HEK293 (cell line): ENCODE results near the gene PNCK.

Experiments
- CTCF ChIA-PET: fragments of 350-600 bp; formaldehyde crosslinking; extraction: SDS; loops from one replicate; lab custom pipeline; 2021; ENCODE audit warnings: antibody characterized with exemption; lab: Yijun Ruan, JAX
- POLR2A ChIA-PET: fragments of 300-600 bp; formaldehyde crosslinking; extraction: SDS; loops from one replicate; lab custom pipeline; 2020; ENCODE audit warnings: antibody characterized with exemption, inconsistent platforms; lab: Yijun Ruan, JAX
- H3K27ac ChIP-seq: fragments of 200-500 bp; sonication (Bioruptor generic); 2 replicates; pipeline ENCODE4 v1.5.1; 2014; ENCODE audit warnings: low read depth, low read length, control low read depth, inconsistent platforms; ENCODE audit errors: extremely low read depth
- H3K36me3 ChIP-seq, 2 experiments: fragments of 200-500 bp in 1 of 2; sonication (Bioruptor generic) in 1 of 2; 1 replicate in 1 of 2; 2 replicates in 1 of 2; pipeline ENCODE4 v1.5.1; 2014 to 2017; ENCODE audit warnings: inconsistent platforms in 2 of 2, low read length in 2 of 2; ENCODE audit not compliant: control insufficient read depth in 2 of 2, insufficient read depth in 1 of 2
- H3K4me1 ChIP-seq: fragments of 200-500 bp; sonication (Bioruptor generic); 2 replicates; pipeline ENCODE4 v1.5.1; 2014; ENCODE audit warnings: mild to moderate bottlenecking, low read length, inconsistent platforms; ENCODE audit not compliant: control insufficient read depth, insufficient read depth
- H3K4me3 ChIP-seq: 2 replicates; pipeline ENCODE4 v1.5.1; 2011; ENCODE audit warnings: low read depth, mild to moderate bottlenecking, control low read depth, low read length, moderate library complexity
- H3K9me3 ChIP-seq: fragments of 200-500 bp; sonication (Bioruptor generic); 2 replicates; pipeline ENCODE4 v1.5.1; 2014; ENCODE audit warnings: low read depth, low read length, inconsistent platforms; ENCODE audit not compliant: control insufficient read depth, insufficient read depth
- FEZF1 ChIP-seq: fragments of 450-650 bp; formaldehyde crosslinking; IDR thresholded peaks from 2 replicates; pipeline ENCODE4 v1.5.1; 2016; ENCODE audit warnings: missing biosample characterization, missing genetic modification characterization
- GFI1B ChIP-seq: fragments of 450-650 bp; formaldehyde crosslinking; IDR thresholded peaks from 2 replicates; pipeline ENCODE4 v1.5.1; 2016; ENCODE audit warnings: missing biosample characterization, missing genetic modification characterization
- GLIS1 ChIP-seq: fragments of 450-650 bp; formaldehyde crosslinking; IDR thresholded peaks from 2 replicates; pipeline ENCODE4 v1.5.1; 2016; ENCODE audit warnings: missing biosample characterization, missing genetic modification characterization
- KLF1 ChIP-seq: fragments of 450-650 bp; formaldehyde crosslinking; IDR thresholded peaks from 2 replicates; pipeline ENCODE4 v1.5.1; 2016; ENCODE audit warnings: missing biosample characterization, missing genetic modification characterization
- KLF10 ChIP-seq: fragments of 450-650 bp; IDR thresholded peaks from 2 replicates; pipeline ENCODE4 v1.5.1; 2018; ENCODE audit warnings: missing biosample characterization, mild to moderate bottlenecking, missing genetic modification characterization
- PRDM1 ChIP-seq: fragments of 450-650 bp; formaldehyde crosslinking; IDR thresholded peaks from 2 replicates; pipeline ENCODE4; 2016; ENCODE audit warnings: missing biosample characterization, missing genetic modification characterization
- REPIN1 ChIP-seq: fragments of 450-650 bp; formaldehyde crosslinking; IDR thresholded peaks from 2 replicates; pipeline ENCODE4 v1.5.1; 2017; ENCODE audit warnings: missing biosample characterization, missing genetic modification characterization, low read depth
- SCRT2 ChIP-seq: fragments of 450-650 bp; formaldehyde crosslinking; IDR thresholded peaks from 2 replicates; pipeline ENCODE4 v1.5.1; 2016; ENCODE audit warnings: missing biosample characterization, missing genetic modification characterization
- SP2 ChIP-seq: fragments of 450-650 bp; formaldehyde crosslinking; IDR thresholded peaks from 2 replicates; pipeline ENCODE4 v1.5.1; 2016; ENCODE audit warnings: missing biosample characterization, missing genetic modification characterization
- ZBTB1 ChIP-seq: fragments of 450-650 bp; formaldehyde crosslinking; IDR thresholded peaks from 2 replicates; pipeline ENCODE4 v1.5.1; 2016; ENCODE audit warnings: missing biosample characterization, missing genetic modification characterization
- ZNF121 ChIP-seq: fragments of 450-650 bp; formaldehyde crosslinking; IDR thresholded peaks from 2 replicates; pipeline ENCODE4 v1.5.1; 2016; ENCODE audit warnings: missing biosample characterization, missing genetic modification characterization
- ZNF133 ChIP-seq: fragments of 450-650 bp; formaldehyde crosslinking; IDR thresholded peaks from 2 replicates; pipeline ENCODE4 v1.5.1; 2016; ENCODE audit warnings: missing biosample characterization, missing genetic modification characterization
- ZNF155 ChIP-seq: fragments of 450-650 bp; formaldehyde crosslinking; IDR thresholded peaks from 2 replicates; pipeline ENCODE4 v1.5.1; 2016; ENCODE audit warnings: missing biosample characterization, missing genetic modification characterization
- ZNF202 ChIP-seq: fragments of 450-650 bp; formaldehyde crosslinking; IDR thresholded peaks from 2 replicates; pipeline ENCODE4 v1.5.1; 2016; ENCODE audit warnings: missing biosample characterization, missing genetic modification characterization, borderline replicate concordance
- ZNF221 ChIP-seq: fragments of 450-650 bp; formaldehyde crosslinking; IDR thresholded peaks from 2 replicates; pipeline ENCODE4 v1.5.1; 2017; ENCODE audit warnings: missing biosample characterization, missing genetic modification characterization, borderline replicate concordance
- ZNF239 ChIP-seq: fragments of 450-650 bp; formaldehyde crosslinking; IDR thresholded peaks from 2 replicates; pipeline ENCODE4 v1.5.1; 2016; ENCODE audit warnings: missing biosample characterization, missing genetic modification characterization
- ZNF280C ChIP-seq: fragments of 450-650 bp; formaldehyde crosslinking; IDR thresholded peaks from 2 replicates; pipeline ENCODE4 v1.5.1; 2016; ENCODE audit warnings: missing biosample characterization, missing genetic modification characterization
- ZNF366 ChIP-seq: fragments of 450-650 bp; formaldehyde crosslinking; conservative IDR thresholded peaks from 2 replicates; pipeline ENCODE4 v1.5.1; 2016; ENCODE audit warnings: missing biosample characterization, missing genetic modification characterization
- ZNF426 ChIP-seq: fragments of 450-650 bp; formaldehyde crosslinking; IDR thresholded peaks from 2 replicates; pipeline ENCODE4 v1.5.1; 2017; ENCODE audit warnings: missing biosample characterization, missing genetic modification characterization, mild to moderate bottlenecking, inconsistent platforms, moderate library complexity
- ZNF510 ChIP-seq: fragments of 450-650 bp; formaldehyde crosslinking; IDR thresholded peaks from 2 replicates; pipeline ENCODE4 v1.5.1; 2018; ENCODE audit warnings: mild to moderate bottlenecking, missing genetic modification characterization, missing biosample characterization; ENCODE audit not compliant: insufficient replicate concordance
- ZNF530 ChIP-seq: fragments of 450-650 bp; formaldehyde crosslinking; IDR thresholded peaks from 2 replicates; pipeline ENCODE4 v1.5.1; 2016; ENCODE audit warnings: low read depth, missing biosample characterization, missing genetic modification characterization
- ZNF596 ChIP-seq: fragments of 450-650 bp; IDR thresholded peaks from 2 replicates; pipeline ENCODE4 v1.5.0; 2018; ENCODE audit warnings: missing biosample characterization, mild to moderate bottlenecking, missing genetic modification characterization, moderate library complexity
- ZNF776 ChIP-seq: fragments of 450-650 bp; formaldehyde crosslinking; IDR thresholded peaks from 2 replicates; pipeline ENCODE4 v1.5.0; 2017; ENCODE audit warnings: missing biosample characterization, missing genetic modification characterization, borderline replicate concordance
- ZNF785 ChIP-seq: fragments of 450-650 bp; formaldehyde crosslinking; IDR thresholded peaks from 2 replicates; pipeline ENCODE4 v1.5.1; 2016; ENCODE audit warnings: missing biosample characterization, missing genetic modification characterization
- TF ChIP-seq, protein P1 (sequence below): fragments of 450-650 bp; formaldehyde crosslinking; IDR thresholded peaks from 2 replicates; pipeline ENCODE4 v1.5.1; 2016; ENCODE audit warnings: missing biosample characterization, missing genetic modification characterization
- TF ChIP-seq, protein P2 (sequence below): fragments of 450-650 bp; formaldehyde crosslinking; conservative IDR thresholded peaks from 2 replicates; pipeline ENCODE4 v1.5.1; 2016; ENCODE audit warnings: low read depth, missing biosample characterization, missing genetic modification characterization
- TF ChIP-seq, protein P3 (sequence below): fragments of 450-650 bp; formaldehyde crosslinking; IDR thresholded peaks from 2 replicates; pipeline ENCODE4 v1.5.1; 2017; ENCODE audit warnings: missing biosample characterization, missing genetic modification characterization

Gene PNCK

DNA sequence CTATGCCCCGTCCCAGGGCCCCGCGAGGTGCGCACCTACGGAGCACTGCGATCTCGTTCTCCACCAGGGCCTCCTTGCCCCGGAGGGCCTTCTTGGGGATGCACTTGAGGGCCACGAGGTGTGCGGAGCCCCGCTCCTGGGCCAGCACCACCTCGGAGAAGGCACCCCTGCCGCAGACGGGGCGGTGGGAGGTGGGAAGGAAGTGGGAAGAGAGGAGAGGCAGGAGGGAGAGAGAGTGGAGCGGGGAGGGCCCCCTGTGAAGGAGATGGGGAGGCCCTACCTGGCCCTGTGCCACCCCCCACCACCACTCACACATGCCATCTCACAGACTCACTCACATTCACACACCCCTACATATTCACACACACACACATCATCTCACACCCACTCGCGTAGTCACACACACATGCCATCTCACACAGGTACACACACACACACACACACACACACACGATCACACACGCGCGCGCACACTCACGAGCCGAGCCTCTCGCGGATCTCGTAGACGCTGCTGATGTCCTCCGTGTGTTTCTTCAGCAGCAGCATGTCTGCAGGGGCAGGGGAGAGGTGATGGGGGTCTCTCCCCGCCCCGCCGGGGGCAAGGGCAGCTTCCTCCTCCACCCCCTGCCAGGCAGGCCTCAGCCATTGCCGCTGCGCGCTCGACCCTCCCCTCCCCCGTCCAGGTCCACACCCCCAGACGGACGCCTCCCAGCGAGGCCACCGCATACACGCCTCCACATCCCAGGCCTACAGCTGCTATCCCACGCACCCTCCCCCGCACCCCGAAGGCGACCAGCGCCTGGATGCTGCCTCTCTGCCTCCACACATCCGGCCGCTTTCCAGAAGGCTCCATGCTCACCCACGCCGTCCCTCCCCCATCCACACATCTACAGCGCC, 834 bp downstream of the PNCK start:
- H3K4me3 ChIP-seq, result no peak overlapping the region
- no peak overlapping the region for H3K27ac ChIP-seq
- no peaks in the 10 kb centered on the region for H3K9me3 ChIP-seq
- no peaks in the 10 kb centered on the region for H3K4me1 ChIP-seq
- no peaks in the 10 kb centered on the region for H3K36me3 ChIP-seq
- ChIA-PET POLR2A (no interaction called here), CTCF (interaction anchor here (0.8 kb wide), 1 partner anchor 623 kb away, joined by 6 read pairs; no protein-coding TSS in a partner anchor)
- TF ChIP-seq ZNF221 (tag by site-specific recombination) (no peak), SCRT2 (no peak), ZNF121 (no peak), KLF1 (no peak), ZNF366 (tag by site-specific recombination) (no peak), ZNF510 (tag by site-specific recombination) (no peak), ZNF426 (tag by site-specific recombination) (no peak), ZBTB1 (tag by site-specific recombination) (no peak), ZNF530 (tag by site-specific recombination) (no peak), ZNF776 (no peak), ZNF133 (tag by site-specific recombination) (no peak), ZNF280C (tag by site-specific recombination) (no peak), REPIN1 (no peak), GFI1B (tag by site-specific recombination) (no peak), ZNF239 (tag by site-specific recombination) (no peak), FEZF1 (no peak), PRDM1 (tag by site-specific recombination) (no peak), ZNF785 (tag by site-specific recombination) (no peak), SP2 (peak; percentile 13; the same call in 1 of the 2 replicates), GLIS1 (tag by site-specific recombination) (peak; percentile 77), ZNF596 (no peak), ZNF202 (tag by site-specific recombination) (no peak), ZNF155 (no peak), KLF10 (tag by site-specific recombination) (no peak)
- TF ChIP-seq, protein P1, sequence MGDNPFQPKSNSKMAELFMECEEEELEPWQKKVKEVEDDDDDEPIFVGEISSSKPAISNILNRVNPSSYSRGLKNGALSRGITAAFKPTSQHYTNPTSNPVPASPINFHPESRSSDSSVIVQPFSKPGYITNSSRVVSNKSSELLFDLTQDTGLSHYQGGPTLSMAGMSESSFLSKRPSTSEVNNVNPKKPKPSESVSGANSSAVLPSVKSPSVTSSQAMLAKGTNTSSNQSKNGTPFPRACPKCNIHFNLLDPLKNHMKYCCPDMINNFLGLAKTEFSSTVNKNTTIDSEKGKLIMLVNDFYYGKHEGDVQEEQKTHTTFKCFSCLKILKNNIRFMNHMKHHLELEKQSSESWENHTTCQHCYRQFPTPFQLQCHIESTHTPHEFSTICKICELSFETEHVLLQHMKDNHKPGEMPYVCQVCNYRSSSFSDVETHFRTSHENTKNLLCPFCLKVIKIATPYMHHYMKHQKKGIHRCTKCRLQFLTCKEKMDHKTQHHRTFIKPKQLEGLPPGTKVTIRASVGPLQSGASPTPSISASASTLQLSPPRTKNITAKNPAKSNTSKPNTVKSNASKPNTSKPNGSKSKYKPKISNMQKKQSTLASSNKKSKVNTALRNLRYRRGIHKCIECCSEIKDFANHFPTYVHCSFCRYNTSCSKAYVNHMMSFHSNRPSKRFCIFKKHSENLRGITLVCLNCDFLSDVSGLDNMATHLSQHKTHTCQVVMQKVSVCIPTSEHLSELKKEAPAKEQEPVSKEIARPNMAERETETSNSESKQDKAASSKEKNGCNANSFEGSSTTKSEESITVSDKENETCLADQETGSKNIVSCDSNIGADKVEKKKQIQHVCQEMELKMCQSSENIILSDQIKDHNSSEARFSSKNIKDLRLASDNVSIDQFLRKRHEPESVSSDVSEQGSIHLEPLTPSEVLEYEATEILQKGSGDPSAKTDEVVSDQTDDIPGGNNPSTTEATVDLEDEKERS (tag by site-specific recombination), result no peak
- TF ChIP-seq, protein P2, sequence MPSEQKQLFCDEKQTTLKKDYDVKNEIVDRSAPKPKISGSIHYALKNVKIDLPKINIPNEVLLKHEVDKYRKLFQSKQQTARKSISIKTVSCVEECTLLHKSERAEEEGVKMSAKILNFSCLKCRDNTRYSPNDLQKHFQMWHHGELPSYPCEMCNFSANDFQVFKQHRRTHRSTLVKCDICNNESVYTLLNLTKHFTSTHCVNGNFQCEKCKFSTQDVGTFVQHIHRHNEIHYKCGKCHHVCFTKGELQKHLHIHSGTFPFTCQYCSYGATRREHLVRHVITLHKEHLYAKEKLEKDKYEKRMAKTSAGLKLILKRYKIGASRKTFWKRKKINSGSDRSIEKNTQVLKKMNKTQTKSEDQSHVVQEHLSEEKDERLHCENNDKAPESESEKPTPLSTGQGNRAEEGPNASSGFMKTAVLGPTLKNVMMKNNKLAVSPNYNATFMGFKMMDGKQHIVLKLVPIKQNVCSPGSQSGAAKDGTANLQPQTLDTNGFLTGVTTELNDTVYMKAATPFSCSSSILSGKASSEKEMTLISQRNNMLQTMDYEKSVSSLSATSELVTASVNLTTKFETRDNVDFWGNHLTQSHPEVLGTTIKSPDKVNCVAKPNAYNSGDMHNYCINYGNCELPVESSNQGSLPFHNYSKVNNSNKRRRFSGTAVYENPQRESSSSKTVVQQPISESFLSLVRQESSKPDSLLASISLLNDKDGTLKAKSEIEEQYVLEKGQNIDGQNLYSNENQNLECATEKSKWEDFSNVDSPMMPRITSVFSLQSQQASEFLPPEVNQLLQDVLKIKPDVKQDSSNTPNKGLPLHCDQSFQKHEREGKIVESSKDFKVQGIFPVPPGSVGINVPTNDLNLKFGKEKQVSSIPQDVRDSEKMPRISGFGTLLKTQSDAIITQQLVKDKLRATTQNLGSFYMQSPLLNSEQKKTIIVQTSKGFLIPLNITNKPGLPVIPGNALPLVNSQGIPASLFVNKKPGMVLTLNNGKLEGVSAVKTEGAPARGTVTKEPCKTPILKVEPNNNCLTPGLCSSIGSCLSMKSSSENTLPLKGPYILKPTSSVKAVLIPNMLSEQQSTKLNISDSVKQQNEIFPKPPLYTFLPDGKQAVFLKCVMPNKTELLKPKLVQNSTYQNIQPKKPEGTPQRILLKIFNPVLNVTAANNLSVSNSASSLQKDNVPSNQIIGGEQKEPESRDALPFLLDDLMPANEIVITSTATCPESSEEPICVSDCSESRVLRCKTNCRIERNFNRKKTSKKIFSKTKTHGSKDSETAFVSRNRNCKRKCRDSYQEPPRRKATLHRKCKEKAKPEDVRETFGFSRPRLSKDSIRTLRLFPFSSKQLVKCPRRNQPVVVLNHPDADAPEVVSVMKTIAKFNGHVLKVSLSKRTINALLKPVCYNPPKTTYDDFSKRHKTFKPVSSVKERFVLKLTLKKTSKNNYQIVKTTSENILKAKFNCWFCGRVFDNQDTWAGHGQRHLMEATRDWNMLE (tag by site-specific recombination), result no peak
- TF ChIP-seq, protein P3, sequence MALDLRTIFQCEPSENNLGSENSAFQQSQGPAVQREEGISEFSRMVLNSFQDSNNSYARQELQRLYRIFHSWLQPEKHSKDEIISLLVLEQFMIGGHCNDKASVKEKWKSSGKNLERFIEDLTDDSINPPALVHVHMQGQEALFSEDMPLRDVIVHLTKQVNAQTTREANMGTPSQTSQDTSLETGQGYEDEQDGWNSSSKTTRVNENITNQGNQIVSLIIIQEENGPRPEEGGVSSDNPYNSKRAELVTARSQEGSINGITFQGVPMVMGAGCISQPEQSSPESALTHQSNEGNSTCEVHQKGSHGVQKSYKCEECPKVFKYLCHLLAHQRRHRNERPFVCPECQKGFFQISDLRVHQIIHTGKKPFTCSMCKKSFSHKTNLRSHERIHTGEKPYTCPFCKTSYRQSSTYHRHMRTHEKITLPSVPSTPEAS, result peak; percentile 71
